ENCODE results near the gene PSMB5. TPM values are rescaled to one million over a fixed set of nuclear protein-coding genes. Genes with fewer than 3 reads are reported as not detected.

Gene PSMB5
- total RNA-seq, 3 donors from 2014 or later: 220 to 231 (median 227) TPM

- H3K4me3 Mint-ChIP-seq: no peak overlapping the region
Measured at GRCh38 chr14:22984959-22985658, 49.6 kb downstream of the PSMB5 start.

GRCh38 chr14:22982477-22983245 lies 52.0 kb downstream of the PSMB5 start, which contains the start of gene AJUBA:
Gene AJUBA, minus strand, starts transcription at chr14:22982551. Its CDS starts 285 bp downstream, at chr14:22982266.
- ATAC-seq: peak; percentile 74 to 77
- H3K9me3 Mint-ChIP-seq: no peaks in the 10 kb centered on the region
- peaks cover 7% of the 10 kb centered on the region for H3K4me1 Mint-ChIP-seq (ENCODE audit: low read depth)
- H3K36me3 Mint-ChIP-seq (ENCODE audit: insufficient read depth): no peaks in the 10 kb centered on the region
- peak within 1 kb of the TSS; percentile 58 for H3K4me3 Mint-ChIP-seq
- peaks cover 5% of the 10 kb centered on the region for H3K27me3 Mint-ChIP-seq (ENCODE audit: low read depth)
- peak; percentile 63 for DNase-seq

More at GRCh38 chr14:22984959-22985658, 49.6 kb downstream of the PSMB5 start:
- DNase-seq: no peak
- Mint-ChIP-seq H3K9me3 (no peaks in the 10 kb centered on the region), H3K4me1 (ENCODE audit: low read depth) (peaks cover 5% of the 10 kb centered on the region), H3K27me3 (ENCODE audit: low read depth) (peaks cover 2% of the 10 kb centered on the region), H3K36me3 (ENCODE audit: insufficient read depth) (peaks cover 3% of the 10 kb centered on the region)
- ATAC-seq: no peak

- Mint-ChIP-seq H3K27me3 (ENCODE audit: low read depth) (peaks cover 5% of the 10 kb centered on the region), H3K36me3 (ENCODE audit: insufficient read depth) (no peaks in the 10 kb centered on the region), H3K4me1 (ENCODE audit: low read depth) (peaks cover 7% of the 10 kb centered on the region), H3K9me3 (no peaks in the 10 kb centered on the region), H3K4me3 (no peak overlapping the region)
- no peak for DNase-seq
- peak; percentile 3 to 11 for ATAC-seq
Measured at GRCh38 chr14:22981876-22982476, 52.7 kb downstream of the PSMB5 start.

GRCh38 chr14:22981090-22981875 lies 53.4 kb downstream of the PSMB5 start:
- peak in 1 of 2 donors; percentile 7 for ATAC-seq
- no peak for DNase-seq

GRCh38 chr14:22980672-22981089 lies 54.0 kb downstream of the PSMB5 start:
- peak; percentile 27 to 36 for ATAC-seq
- DNase-seq: peak; percentile 34
- Mint-ChIP-seq H3K4me1 (ENCODE audit: low read depth) (peaks cover 6% of the 10 kb centered on the region), H3K36me3 (ENCODE audit: insufficient read depth) (no peaks in the 10 kb centered on the region), H3K27me3 (ENCODE audit: low read depth) (peaks cover 5% of the 10 kb centered on the region), H3K4me3 (peak overlapping the region; percentile 58), H3K9me3 (no peaks in the 10 kb centered on the region)

More at GRCh38 chr14:22981090-22981875, 53.4 kb downstream of the PSMB5 start:
- Mint-ChIP-seq H3K4me1 (ENCODE audit: low read depth) (peaks cover 6% of the 10 kb centered on the region), H3K27me3 (ENCODE audit: low read depth) (peaks cover 5% of the 10 kb centered on the region), H3K36me3 (ENCODE audit: insufficient read depth) (no peaks in the 10 kb centered on the region), H3K9me3 (no peaks in the 10 kb centered on the region), H3K4me3 (peak overlapping the region; percentile 58)

- Mint-ChIP-seq H3K27me3 (ENCODE audit: low read depth) (peaks cover 5% of the 10 kb centered on the region), H3K4me3 (peak overlapping the region; percentile 57), H3K4me1 (ENCODE audit: low read depth) (peaks cover 6% of the 10 kb centered on the region), H3K36me3 (ENCODE audit: insufficient read depth) (no peaks in the 10 kb centered on the region), H3K9me3 (no peaks in the 10 kb centered on the region)
- no peak for DNase-seq
- ATAC-seq: no peak
Measured at GRCh38 chr14:22979748-22980392, 54.8 kb downstream of the PSMB5 start.

- no peaks in the 10 kb centered on the region for H3K9me3 Mint-ChIP-seq
- H3K27me3 Mint-ChIP-seq (ENCODE audit: low read depth): peaks cover 5% of the 10 kb centered on the region
- H3K4me3 Mint-ChIP-seq: no peak overlapping the region
- ATAC-seq: no peak
- H3K36me3 Mint-ChIP-seq (ENCODE audit: insufficient read depth): no peaks in the 10 kb centered on the region
- peaks cover 6% of the 10 kb centered on the region for H3K4me1 Mint-ChIP-seq (ENCODE audit: low read depth)
- no peak for DNase-seq
Measured at GRCh38 chr14:22978981-22979671, 55.6 kb downstream of the PSMB5 start.

GRCh38 chr14:22978487-22978837 lies 56.2 kb downstream of the PSMB5 start:
- no peaks in the 10 kb centered on the region for H3K9me3 Mint-ChIP-seq

GRCh38 chr14:22977684-22978486 lies 56.8 kb downstream of the PSMB5 start:
- no peak for DNase-seq
- no peak for ATAC-seq
- Mint-ChIP-seq H3K27me3 (ENCODE audit: low read depth) (peaks cover 5% of the 10 kb centered on the region), H3K36me3 (ENCODE audit: insufficient read depth) (no peaks in the 10 kb centered on the region), H3K4me1 (ENCODE audit: low read depth) (peaks cover 6% of the 10 kb centered on the region), H3K4me3 (no peak overlapping the region), H3K9me3 (no peaks in the 10 kb centered on the region)

More at GRCh38 chr14:22978487-22978837, 56.2 kb downstream of the PSMB5 start:
- Mint-ChIP-seq H3K4me3 (no peak overlapping the region), H3K4me1 (ENCODE audit: low read depth) (peaks cover 6% of the 10 kb centered on the region), H3K36me3 (ENCODE audit: insufficient read depth) (no peaks in the 10 kb centered on the region), H3K27me3 (ENCODE audit: low read depth) (peaks cover 5% of the 10 kb centered on the region)
- DNase-seq (no peak), ATAC-seq (no peak)

- no peak for ATAC-seq
- Mint-ChIP-seq H3K36me3 (ENCODE audit: insufficient read depth) (no peaks in the 10 kb centered on the region), H3K27me3 (ENCODE audit: low read depth) (peaks cover 5% of the 10 kb centered on the region), H3K4me1 (ENCODE audit: low read depth) (peaks cover 6% of the 10 kb centered on the region), H3K9me3 (no peaks in the 10 kb centered on the region), H3K4me3 (no peak overlapping the region)
- DNase-seq: no peak
Measured at GRCh38 chr14:22977434-22977683, 57.3 kb downstream of the PSMB5 start.

GRCh38 chr14:22976620-22977433 lies 57.9 kb downstream of the PSMB5 start:
- no peaks in the 10 kb centered on the region for H3K9me3 Mint-ChIP-seq
- no peaks in the 10 kb centered on the region for H3K36me3 Mint-ChIP-seq (ENCODE audit: insufficient read depth)
- ATAC-seq (no peak), DNase-seq (no peak)
- H3K27me3 Mint-ChIP-seq (ENCODE audit: low read depth): peaks cover 5% of the 10 kb centered on the region
- H3K4me1 Mint-ChIP-seq (ENCODE audit: low read depth): peaks cover 6% of the 10 kb centered on the region
- H3K4me3 Mint-ChIP-seq: no peak overlapping the region
